Sigmoid colon (tissue), 4 donors: Measurements from ENCODE around the gene HNRNPDL.

Source experiments
- CTCF ChIP-seq, 4 experiments: fragments of 450-650 bp in 3 of 4; fragments of 200-600 bp in 1 of 4; IDR thresholded peaks; one replicate each; pipeline ENCODE4 v1.5.1; 2016 to 2019; ENCODE audit warnings: antibody characterized with exemption in 4 of 4, mild to moderate bottlenecking in 3 of 4, moderate library complexity in 2 of 4
- EP300 ChIP-seq, 4 donors: sonication (generic); formaldehyde crosslinking; IDR thresholded peaks; one replicate each; pipeline ENCODE4 v1.6.1; 2017; ENCODE audit warnings: antibody characterized with exemption in 4 of 4
- POLR2A ChIP-seq, 2 donors: fragments of 450-650 bp; IDR thresholded peaks; one replicate each; pipeline ENCODE4 v1.6.1; 2016; ENCODE audit warnings: antibody characterized with exemption in 2 of 2, mild to moderate bottlenecking in 2 of 2, moderate library complexity in 2 of 2
- POLR2AphosphoS5 ChIP-seq, 4 donors: sonication (generic); formaldehyde crosslinking; IDR thresholded peaks; one replicate each; pipeline ENCODE4 v1.6.1; 2017; ENCODE audit warnings: antibody characterized with exemption in 4 of 4

- TF ChIP-seq POLR2AphosphoS5 (IDR thresholded peaks at IDR 0.05) (no peak), POLR2A (IDR thresholded peaks at IDR 0.05) (no peak), CTCF (IDR thresholded peaks at IDR 0.05) (no peak), EP300 (IDR thresholded peaks at IDR 0.05) (no peak)
Measured at GRCh38 chr4:82381661-82382296, 48.5 kb downstream of the HNRNPDL start.
